B cell (primary cell): ENCODE measurements around the gene CREM. TPM values are rescaled to one million over a fixed set of nuclear protein-coding genes. Genes with fewer than 3 reads are reported as not detected.

Experiments
- ATAC-seq: fragments of 200-7000 bp; cut with Tn5 transposase; one replicate; pipeline ENCODE4 v1.10.0; 2021; ENCODE audit warnings: low read depth, mild to moderate bottlenecking, moderate number of reproducible peaks, moderate library complexity
- CTCF ChIA-PET: fragments of 350-600 bp; sonication (Branson Sonifier 250); formaldehyde crosslinking; loops from one replicate; lab custom pipeline; 2021; ENCODE audit warnings: antibody characterized with exemption, inconsistent platforms; lab: Charles Lee
- POLR2A ChIA-PET: fragments of 350-600 bp; sonication (Branson Sonifier 250); formaldehyde crosslinking; loops from one replicate; lab custom pipeline; 2021; ENCODE audit warnings: antibody characterized with exemption; lab: Charles Lee
- DNase-seq: peaks from one replicate; pipeline ENCODE4 v3.0.0; 2013
- H2AFZ ChIP-seq: 2 replicates; pipeline ENCODE4 v1.6.1; 2012; ENCODE audit warnings: mild to moderate bottlenecking, low read depth, low read length; ENCODE audit not compliant: insufficient read depth, poor library complexity, severe bottlenecking
- H3K27ac ChIP-seq, 2 donors: 1 replicate in 1 of 2; 2 replicates in 1 of 2; pipeline ENCODE4 v1.5.1; 2012 to 2013; ENCODE audit warnings: low read length in 2 of 2, mild to moderate bottlenecking in 2 of 2, moderate library complexity in 1 of 2
- H3K27me3 ChIP-seq, 4 experiments: fragments of 200-600 bp in 1 of 4; sonication (generic) in 1 of 4; replicated peaks in 1 of 4; 1 replicate in 2 of 4; 2 replicates in 2 of 4; pipeline versions ENCODE4 v1.6.1 to v1.7.0; 2013 to 2016; ENCODE audit warnings: low read length in 3 of 4, mild to moderate bottlenecking in 2 of 4, mixed read lengths in 1 of 4, moderate library complexity in 1 of 4; ENCODE audit not compliant: insufficient read depth in 4 of 4, control insufficient read depth in 3 of 4; ENCODE audit errors: control extremely low read depth in 1 of 4
- H3K36me3 ChIP-seq, 2 experiments: replicated peaks in 1 of 2; 1 replicate in 1 of 2; 2 replicates in 1 of 2; pipeline versions ENCODE4 v1.6.1 to v1.7.1; 2013; ENCODE audit warnings: low read length in 1 of 2; ENCODE audit not compliant: insufficient read depth in 2 of 2, control insufficient read depth in 1 of 2; ENCODE audit errors: control extremely low read depth in 1 of 2, extremely low read depth in 1 of 2
- H3K4me1 ChIP-seq, 2 donors: fragments of 200-600 bp in 1 of 2; sonication (generic) in 1 of 2; 1 replicate in 1 of 2; 2 replicates in 1 of 2; pipeline versions ENCODE4 v1.5.1 to v1.6.1; 2013 to 2017; ENCODE audit warnings: low read length in 2 of 2; ENCODE audit not compliant: control insufficient read depth in 2 of 2, insufficient read depth in 2 of 2
- H3K4me2 ChIP-seq: replicated peaks from 2 replicates; pipeline ENCODE3; 2012; ENCODE audit warnings: mild to moderate bottlenecking, low read depth, low read length; ENCODE audit not compliant: poor library complexity, severe bottlenecking
- H3K4me3 ChIP-seq, 5 experiments: fragments of 200-600 bp in 1 of 5; sonication (generic) in 1 of 5; 1 replicate in 3 of 5; 2 replicates in 2 of 5; pipeline versions ENCODE4 v1.5.1 to v1.7.0; 2011 to 2016; ENCODE audit warnings: low read length in 4 of 5, mild to moderate bottlenecking in 4 of 5, low read depth in 2 of 5, control low read depth in 1 of 5, moderate library complexity in 1 of 5; ENCODE audit not compliant: insufficient read depth in 1 of 5; ENCODE audit errors: control extremely low read depth in 1 of 5, extremely low read depth in 1 of 5
- H3K79me2 ChIP-seq: fragments of 200-600 bp; sonication (generic); one replicate; pipeline ENCODE4 v1.6.0; 2016; ENCODE audit warnings: low read length; ENCODE audit not compliant: control insufficient read depth, insufficient read depth
- H3K9ac ChIP-seq: fragments of 200-600 bp; sonication (generic); 2 replicates; pipeline ENCODE4 v1.6.1; 2017; ENCODE audit warnings: mild to moderate bottlenecking, low read length, moderate library complexity
- H3K9me3 ChIP-seq, 3 donors: one replicate each; pipeline versions ENCODE4 v1.6.1 to v1.7.1; 2013; ENCODE audit warnings: low read length in 2 of 3; ENCODE audit not compliant: control insufficient read depth in 2 of 3, insufficient read depth in 1 of 3; ENCODE audit errors: control extremely low read depth in 1 of 3
- H4K20me1 ChIP-seq: 2 replicates; pipeline ENCODE4 v1.6.0; 2012; ENCODE audit warnings: mild to moderate bottlenecking, low read length; ENCODE audit not compliant: insufficient read depth, control insufficient read depth, poor library complexity, severe bottlenecking
- H3K27ac Mint-ChIP-seq: one replicate; pipeline ENCODE4 v1.8.0; 2021; ENCODE audit warnings: mixed read lengths
- H3K27me3 Mint-ChIP-seq: one replicate; pipeline ENCODE4 v1.8.0; 2021; ENCODE audit warnings: mixed read lengths
- H3K4me1 Mint-ChIP-seq: one replicate; pipeline ENCODE4 v1.8.0; 2021; ENCODE audit warnings: mixed read lengths
- H3K4me3 Mint-ChIP-seq: one replicate; pipeline ENCODE4 v1.8.0; 2021; ENCODE audit warnings: mixed read lengths
- H3K9me3 Mint-ChIP-seq: one replicate; pipeline ENCODE4 v1.8.0; 2022; ENCODE audit warnings: mixed read lengths; ENCODE audit not compliant: insufficient read depth
- EZH2 ChIP-seq: IDR thresholded peaks from 2 replicates; pipeline ENCODE4 v1.6.1; 2012; ENCODE audit warnings: borderline replicate concordance, low read depth, mild to moderate bottlenecking, moderate library complexity, low read length; ENCODE audit not compliant: insufficient read depth, poor library complexity, severe bottlenecking
- WGBS: methylation state at CpG from one replicate; pipeline ENCODE4 v1.1.5; 2013; ENCODE audit warnings: missing lambda C conversion rate; ENCODE audit not compliant: insufficient coverage; 5-methylcytosine and 5-hydroxymethylcytosine counted together
- intact Hi-C: fragments of 100-400 bp; cut with micrococcal nuclease; formaldehyde crosslinking; loops from one replicate; pipeline ENCODE4 v1.10.0; 2022
- polyA plus RNA-seq: library from polyadenylated mRNA; depleted of rRNA; stranded (reverse); fragments of >200 nt; gene quantifications from 2 replicates; pipeline ENCODE4 v1.2.3, GENCODE V29; 2012
- total RNA-seq, 2 donors: library from RNA; stranded (reverse); fragments of 120-200 nt in 1 of 2; gene quantifications; 1 replicate in 1 of 2; 2 replicates in 1 of 2; pipeline versions ENCODE4 v1.2.3 to v1.2.4, GENCODE V29; 2013 to 2022
- TF ChIP-seq, protein P1 (sequence below): fragments of 200-600 bp; IDR thresholded peaks from one replicate; pipeline ENCODE4 v1.8.0; 2022; ENCODE audit warnings: antibody characterized with exemption, mild to moderate bottlenecking

The CREM gene
- total and polyA plus RNA-seq, 2 donors (not counting 1 experiment from before 2014, with no cell fraction given) = 7.3 to 94.6 TPM

DNA sequence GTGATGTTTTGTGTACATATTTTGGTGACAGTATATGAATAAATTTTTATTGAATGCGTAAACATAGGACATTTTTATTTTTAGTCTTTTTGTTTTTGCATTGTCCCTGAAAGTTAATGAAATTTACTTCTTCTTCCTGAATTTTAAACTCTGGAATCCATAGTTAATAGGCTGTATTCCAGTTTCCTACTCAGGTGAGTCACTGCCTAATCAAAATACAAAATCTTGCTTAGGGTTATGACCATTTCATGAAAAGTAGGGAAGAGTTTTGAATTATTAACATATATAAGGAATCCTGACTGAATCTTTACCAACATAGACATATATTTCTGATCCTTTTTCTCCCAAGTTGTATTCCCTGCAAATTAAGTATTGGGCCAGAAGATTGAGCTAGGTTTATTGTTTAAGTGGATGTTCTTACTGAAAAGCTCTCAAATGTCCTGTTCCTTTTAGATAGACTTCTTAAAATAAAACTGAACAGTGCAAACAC is 2.6 kb downstream of the CREM start:
- H3K27ac ChIP-seq = no peak overlapping the region
- H3K4me1 Mint-ChIP-seq = peaks cover 55% of the 10 kb centered on the region
- peaks cover 20 to 30% of the 10 kb centered on the region in 2 donors for H3K4me1 ChIP-seq
- H3K9me3 Mint-ChIP-seq = no peaks in the 10 kb centered on the region
- H3K9me3 ChIP-seq = no peaks in the 10 kb centered on the region
- DNase-seq (no peak), ATAC-seq (no peak)
- CTCF ChIA-PET = interaction anchor here (12.8 to 14.9 kb wide), 2 partner anchors 67 to 86 kb away, joined by 156 to 436 read pairs; no protein-coding TSS in a partner anchor
- no peak overlapping the region for H3K4me2 ChIP-seq
- H3K36me3 ChIP-seq = no peaks in the 10 kb centered on the region
- peaks cover 23% of the 10 kb centered on the region for H3K79me2 ChIP-seq
- no peak for TF ChIP-seq EZH2
- TF ChIP-seq, protein P1, sequence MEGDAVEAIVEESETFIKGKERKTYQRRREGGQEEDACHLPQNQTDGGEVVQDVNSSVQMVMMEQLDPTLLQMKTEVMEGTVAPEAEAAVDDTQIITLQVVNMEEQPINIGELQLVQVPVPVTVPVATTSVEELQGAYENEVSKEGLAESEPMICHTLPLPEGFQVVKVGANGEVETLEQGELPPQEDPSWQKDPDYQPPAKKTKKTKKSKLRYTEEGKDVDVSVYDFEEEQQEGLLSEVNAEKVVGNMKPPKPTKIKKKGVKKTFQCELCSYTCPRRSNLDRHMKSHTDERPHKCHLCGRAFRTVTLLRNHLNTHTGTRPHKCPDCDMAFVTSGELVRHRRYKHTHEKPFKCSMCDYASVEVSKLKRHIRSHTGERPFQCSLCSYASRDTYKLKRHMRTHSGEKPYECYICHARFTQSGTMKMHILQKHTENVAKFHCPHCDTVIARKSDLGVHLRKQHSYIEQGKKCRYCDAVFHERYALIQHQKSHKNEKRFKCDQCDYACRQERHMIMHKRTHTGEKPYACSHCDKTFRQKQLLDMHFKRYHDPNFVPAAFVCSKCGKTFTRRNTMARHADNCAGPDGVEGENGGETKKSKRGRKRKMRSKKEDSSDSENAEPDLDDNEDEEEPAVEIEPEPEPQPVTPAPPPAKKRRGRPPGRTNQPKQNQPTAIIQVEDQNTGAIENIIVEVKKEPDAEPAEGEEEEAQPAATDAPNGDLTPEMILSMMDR = no peak
- H3K4me3 ChIP-seq = no peak overlapping the region
- intact Hi-C loops = loop anchor here (5.0 kb wide), 1 partner anchor 513 kb away; the partner anchor contains the start of gene FZD8
- no CpG with 5 or more reads among the region's 1 CpG for WGBS
- H3K27me3 ChIP-seq = no peaks in the 10 kb centered on the region
- H3K9ac ChIP-seq = no peak overlapping the region
- H3K27ac Mint-ChIP-seq = peak overlapping the region; percentile 17
- no peak overlapping the region for H2AFZ ChIP-seq
- peak overlapping the region; percentile 81 for H3K4me3 Mint-ChIP-seq
- no peaks in the 10 kb centered on the region for H4K20me1 ChIP-seq
- POLR2A ChIA-PET = no interaction called here
- H3K27me3 Mint-ChIP-seq = no peaks in the 10 kb centered on the region

DNA sequence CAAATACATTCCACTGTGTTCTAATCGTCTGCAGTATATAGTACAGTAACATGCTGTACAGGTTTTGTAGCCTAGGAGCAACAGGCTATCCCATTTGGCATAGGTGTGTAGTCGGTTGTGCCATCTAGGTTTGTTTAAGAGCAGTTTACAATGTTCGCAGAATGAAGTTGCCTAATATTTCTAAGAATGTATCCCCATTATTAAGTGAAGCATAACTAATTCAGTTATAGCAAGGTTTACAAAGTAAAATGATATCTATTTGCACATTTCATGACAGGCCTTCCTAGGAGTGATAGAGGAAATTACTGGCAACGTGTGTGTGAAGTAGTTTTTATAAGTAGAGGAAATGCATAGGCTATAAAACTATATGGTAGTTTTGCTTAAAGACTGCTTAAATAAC is 4.0 kb downstream of the CREM start:
- H3K4me2 ChIP-seq = no peak overlapping the region
- H3K27ac ChIP-seq = no peak overlapping the region
- no peaks in the 10 kb centered on the region for H3K27me3 ChIP-seq
- no peaks in the 10 kb centered on the region for H4K20me1 ChIP-seq
- Mint-ChIP-seq H3K4me3 (peak overlapping the region; percentile 58), H3K27me3 (no peaks in the 10 kb centered on the region), H3K9me3 (no peaks in the 10 kb centered on the region), H3K4me1 (peaks cover 58% of the 10 kb centered on the region), H3K27ac (peak overlapping the region; percentile 63)
- no peaks in the 10 kb centered on the region for H3K9me3 ChIP-seq
- DNase-seq (no peak), ATAC-seq (no peak)
- no peak overlapping the region for H2AFZ ChIP-seq
- intact Hi-C loops = no loop called here
- WGBS = no CpG with 5 or more reads among the region's 4 CpGs
- TF ChIP-seq EZH2 = no peak
- TF ChIP-seq, protein P1 = no peak
- CTCF ChIA-PET = interaction anchor here (1.2 to 12.8 kb wide), 3 partner anchors 13 to 66 kb away, joined by 3 to 156 read pairs (median 4); no protein-coding TSS in a partner anchor
- no peak overlapping the region for H3K9ac ChIP-seq
- no peak overlapping the region for H3K4me3 ChIP-seq
- peaks cover 32% of the 10 kb centered on the region for H3K79me2 ChIP-seq
- POLR2A ChIA-PET = no interaction called here
- no peaks in the 10 kb centered on the region for H3K36me3 ChIP-seq
- H3K4me1 ChIP-seq = peaks cover 21 to 31% of the 10 kb centered on the region in 2 donors
